Ascending aorta (tissue), 2 donors: ENCODE measurements around the gene CREB5. TPM values are rescaled to one million over a fixed set of nuclear protein-coding genes. Genes with fewer than 3 reads are reported as not detected.
A peak's percentile ranks its signal among the peaks of the same experiment; 100 is the strongest.

Experiments
- DNase-seq, 2 donors: peaks; one replicate each; pipeline ENCODE4 v3.0.0-alpha.2; 2019; ENCODE audit warnings: low spot score in 2 of 2
- H3K27ac ChIP-seq, 2 donors: fragments of 200-600 bp; sonication (generic); one replicate each; pipeline ENCODE4 v1.5.1; 2016 to 2017; ENCODE audit warnings: mild to moderate bottlenecking in 1 of 2
- H3K27me3 ChIP-seq: fragments of 200-600 bp; sonication (generic); one replicate; pipeline ENCODE4 v1.5.1; 2017
- H3K36me3 ChIP-seq, 2 donors: fragments of 200-600 bp; sonication (generic); one replicate each; pipeline ENCODE4 v1.5.1; 2016
- H3K4me1 ChIP-seq, 2 donors: fragments of 200-600 bp; sonication (generic); one replicate each; pipeline ENCODE4 v1.5.1; 2016 to 2017; ENCODE audit warnings: mild to moderate bottlenecking in 1 of 2
- H3K4me3 ChIP-seq, 2 donors: fragments of 200-600 bp; sonication (generic); one replicate each; pipeline ENCODE4 v1.5.1; 2016 to 2017; ENCODE audit warnings: mild to moderate bottlenecking in 1 of 2
- H3K9me3 ChIP-seq, 2 donors: fragments of 200-600 bp; sonication (generic); one replicate each; pipeline ENCODE4 v1.5.1; 2016
- CTCF ChIP-seq, 3 experiments: fragments of 200-600 bp in 2 of 3; fragments of 450-650 bp in 1 of 3; sonication (generic) in 2 of 3; IDR thresholded peaks; one replicate each; pipeline ENCODE4 v1.5.1; 2016 to 2019; ENCODE audit warnings: antibody characterized with exemption in 3 of 3, mild to moderate bottlenecking in 1 of 3, moderate library complexity in 1 of 3
- intact Hi-C: fragments of 100-400 bp; cut with DNase I; formaldehyde crosslinking; loops from one replicate; pipeline ENCODE4 v1.15.1; 2023
- total RNA-seq: library from RNA; depleted of rRNA; stranded (reverse); fragments of >200 nt; gene quantifications from one replicate; pipeline ENCODE4 v1.1.0, GENCODE V29; 2016

The CREB5 gene
- total RNA-seq, 1 donor from 2014 or later, result 143 TPM

- DNase-seq, result no peak
- Histone ChIP-seq H3K27ac (no peak overlapping the region), H3K9me3 (no peaks in the 10 kb centered on the region), H3K4me3 (no peak overlapping the region), H3K27me3 (no peaks in the 10 kb centered on the region), H3K36me3 (no peaks in the 10 kb centered on the region), H3K4me1 (no peaks in the 10 kb centered on the region)
- intact Hi-C loops, result no loop called here
- TF ChIP-seq CTCF (IDR thresholded peaks at IDR 0.05), result no peak
Measured at GRCh38 chr7:28613262-28613661, 200.9 kb downstream of the CREB5 start.

DNA sequence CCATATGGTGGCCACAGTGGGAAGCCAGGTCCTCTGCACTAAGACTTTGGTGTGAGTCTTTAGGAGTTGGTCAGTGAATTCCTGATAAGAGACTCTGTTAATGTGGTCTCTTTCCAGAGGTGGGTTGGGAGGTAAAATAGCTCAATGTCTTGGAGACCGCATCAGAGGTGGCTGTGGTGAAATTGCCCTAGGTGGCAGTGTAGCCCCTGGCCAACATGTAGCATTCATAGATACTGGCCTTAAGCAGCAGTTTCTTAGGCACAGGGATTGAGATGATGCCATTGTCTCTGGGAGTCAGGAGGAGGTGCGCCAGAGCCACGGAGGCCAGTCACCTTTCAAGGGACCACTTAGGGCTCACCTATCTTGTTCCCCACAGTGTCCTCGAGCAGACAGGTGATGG is 202.8 kb downstream of the CREB5 start:
- DNase-seq, result no peak
- H3K9me3 ChIP-seq, result no peaks in the 10 kb centered on the region
- no peaks in the 10 kb centered on the region for H3K4me1 ChIP-seq
- intact Hi-C loops, result loop anchor here (5.0 kb wide), 1 partner anchor 237 kb away; no protein-coding TSS in a partner anchor
- peak in 1 of 3 experiments; percentile 25 for TF ChIP-seq CTCF (IDR thresholded peaks at IDR 0.05)
- H3K27ac ChIP-seq, result no peak overlapping the region
- no peak overlapping the region for H3K4me3 ChIP-seq
- H3K36me3 ChIP-seq, result no peaks in the 10 kb centered on the region
- no peaks in the 10 kb centered on the region for H3K27me3 ChIP-seq

DNA sequence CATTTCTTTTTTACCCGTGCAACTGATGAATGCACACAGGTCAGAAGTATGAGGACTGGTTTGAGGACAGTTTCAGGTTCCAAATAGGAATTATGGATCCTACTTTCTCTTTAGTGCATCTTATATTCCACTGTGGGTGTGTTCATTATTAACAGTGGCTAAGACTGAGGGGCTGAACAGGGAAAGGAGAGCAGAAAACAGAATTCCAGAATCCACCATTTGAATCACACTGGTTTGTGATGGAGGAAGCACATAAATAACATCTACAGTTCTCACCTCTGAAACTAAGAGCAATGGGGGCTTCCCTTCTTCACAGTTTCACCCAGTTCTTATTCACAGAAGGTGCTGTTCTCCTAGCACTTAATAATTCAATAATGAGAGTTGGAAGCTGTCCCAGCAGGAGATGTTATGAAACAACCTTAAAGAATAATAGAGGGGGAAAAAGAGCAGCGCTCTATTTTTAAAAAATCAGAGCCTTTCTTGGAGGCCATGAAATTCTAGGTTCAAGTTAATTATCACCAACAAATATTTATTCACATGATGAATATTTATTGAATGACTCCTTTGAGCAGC is 205.1 kb downstream of the CREB5 start:
- DNase-seq, result no peak
- H3K27me3 ChIP-seq, result no peaks in the 10 kb centered on the region
- TF ChIP-seq CTCF (IDR thresholded peaks at IDR 0.05), result no peak
- H3K36me3 ChIP-seq, result no peaks in the 10 kb centered on the region
- H3K4me3 ChIP-seq, result no peak overlapping the region
- peaks cover 0 to 6% of the 10 kb centered on the region in 2 donors for H3K4me1 ChIP-seq
- no peak overlapping the region for H3K27ac ChIP-seq
- no peaks in the 10 kb centered on the region for H3K9me3 ChIP-seq
- intact Hi-C loops, result loop anchor here (5.0 kb wide), 1 partner anchor 235 kb away; no protein-coding TSS in a partner anchor

- peak overlapping the region; percentile 29 to 34 for H3K27ac ChIP-seq
- intact Hi-C loops, result loop anchor here (5.0 kb wide), 1 partner anchor 234 kb away; no protein-coding TSS in a partner anchor
- no peak for DNase-seq
- H3K4me3 ChIP-seq, result no peak overlapping the region
- H3K27me3 ChIP-seq, result no peaks in the 10 kb centered on the region
- H3K4me1 ChIP-seq, result peaks cover 5 to 12% of the 10 kb centered on the region in 2 donors
- no peaks in the 10 kb centered on the region for H3K9me3 ChIP-seq
- no peaks in the 10 kb centered on the region for H3K36me3 ChIP-seq
- TF ChIP-seq CTCF (IDR thresholded peaks at IDR 0.05), result no peak
Measured at GRCh38 chr7:28618383-28618782, 206.1 kb downstream of the CREB5 start.

DNA sequence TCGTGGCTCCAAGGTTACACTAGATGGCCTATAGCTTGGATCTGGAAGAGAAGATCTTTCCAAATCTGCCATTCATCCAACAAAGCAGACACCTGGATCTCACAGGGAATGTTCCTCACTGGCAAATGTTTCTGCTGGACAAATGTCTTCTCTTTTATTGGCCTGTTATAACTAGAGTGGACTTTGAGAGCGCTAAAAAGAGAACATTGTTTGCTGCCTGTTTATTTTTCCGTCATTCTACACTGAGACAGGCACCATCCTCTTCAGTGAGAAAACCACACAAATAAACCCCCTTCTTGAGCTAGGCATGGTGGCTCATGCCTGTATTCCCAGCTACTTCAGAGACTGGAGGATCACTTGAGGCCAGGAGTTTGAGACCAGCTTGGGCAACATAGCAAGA is 206.9 kb downstream of the CREB5 start:
- H3K27me3 ChIP-seq, result no peaks in the 10 kb centered on the region
- H3K27ac ChIP-seq, result peak overlapping the region in 1 of 2 donors; percentile 34
- DNase-seq, result no peak
- no peaks in the 10 kb centered on the region for H3K9me3 ChIP-seq
- intact Hi-C loops, result loop anchor here (5.0 kb wide), 1 partner anchor 233 kb away; no protein-coding TSS in a partner anchor
- H3K4me3 ChIP-seq, result no peak overlapping the region
- H3K36me3 ChIP-seq, result no peaks in the 10 kb centered on the region
- TF ChIP-seq CTCF (IDR thresholded peaks at IDR 0.05), result no peak
- H3K4me1 ChIP-seq, result peaks cover 5 to 16% of the 10 kb centered on the region in 2 donors
